Stomach (tissue), 4 donors: ENCODE measurements around the gene HLA-DMB.

Experiments
- EP300 ChIP-seq: sonication (generic); formaldehyde crosslinking; IDR thresholded peaks from one replicate; pipeline ENCODE4 v1.6.1; 2017; ENCODE audit warnings: antibody characterized with exemption
- POLR2AphosphoS5 ChIP-seq, 3 donors: sonication (generic); formaldehyde crosslinking; IDR thresholded peaks; one replicate each; pipeline ENCODE4 v1.6.1; 2016; ENCODE audit warnings: antibody characterized with exemption in 3 of 3
- TF ChIP-seq, protein P1 (sequence below), 7 experiments: fragments of 450-650 bp in 4 of 7; fragments of 200-600 bp in 3 of 7; sonication (generic) in 3 of 7; IDR thresholded peaks; one replicate each; pipeline ENCODE4 v1.5.1; 2016 to 2019; ENCODE audit warnings: antibody characterized with exemption in 7 of 7, control low read depth in 2 of 7, mild to moderate bottlenecking in 1 of 7

DNA sequence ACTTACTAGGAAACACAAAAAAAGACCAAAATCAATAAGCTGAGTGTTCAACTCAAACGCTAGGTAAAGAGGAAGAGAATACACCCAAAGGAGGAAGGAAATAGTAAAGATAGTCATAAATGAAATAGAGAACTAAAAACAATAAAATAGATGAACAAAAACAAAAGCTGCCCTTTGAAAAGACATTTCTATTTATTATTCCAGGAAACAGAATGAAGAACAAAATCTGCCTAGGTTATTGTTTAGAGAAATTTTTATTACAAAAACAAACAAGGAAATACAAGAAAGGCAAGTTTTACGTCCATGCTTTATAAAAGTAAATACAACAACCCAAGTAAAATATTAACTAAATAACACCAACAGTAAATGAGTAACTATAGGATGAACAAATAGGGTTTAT, 20.1 kb downstream of the HLA-DMB start:
- TF ChIP-seq, protein P1, sequence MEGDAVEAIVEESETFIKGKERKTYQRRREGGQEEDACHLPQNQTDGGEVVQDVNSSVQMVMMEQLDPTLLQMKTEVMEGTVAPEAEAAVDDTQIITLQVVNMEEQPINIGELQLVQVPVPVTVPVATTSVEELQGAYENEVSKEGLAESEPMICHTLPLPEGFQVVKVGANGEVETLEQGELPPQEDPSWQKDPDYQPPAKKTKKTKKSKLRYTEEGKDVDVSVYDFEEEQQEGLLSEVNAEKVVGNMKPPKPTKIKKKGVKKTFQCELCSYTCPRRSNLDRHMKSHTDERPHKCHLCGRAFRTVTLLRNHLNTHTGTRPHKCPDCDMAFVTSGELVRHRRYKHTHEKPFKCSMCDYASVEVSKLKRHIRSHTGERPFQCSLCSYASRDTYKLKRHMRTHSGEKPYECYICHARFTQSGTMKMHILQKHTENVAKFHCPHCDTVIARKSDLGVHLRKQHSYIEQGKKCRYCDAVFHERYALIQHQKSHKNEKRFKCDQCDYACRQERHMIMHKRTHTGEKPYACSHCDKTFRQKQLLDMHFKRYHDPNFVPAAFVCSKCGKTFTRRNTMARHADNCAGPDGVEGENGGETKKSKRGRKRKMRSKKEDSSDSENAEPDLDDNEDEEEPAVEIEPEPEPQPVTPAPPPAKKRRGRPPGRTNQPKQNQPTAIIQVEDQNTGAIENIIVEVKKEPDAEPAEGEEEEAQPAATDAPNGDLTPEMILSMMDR (IDR thresholded peaks at IDR 0.05) = no peak
- TF ChIP-seq POLR2AphosphoS5 (IDR thresholded peaks at IDR 0.05) (no peak), EP300 (no peak)
